Thymus (tissue), 11 donors: Measurements from ENCODE around the gene AUTS2. TPM values are rescaled to one million over a fixed set of nuclear protein-coding genes. Genes with fewer than 3 reads are reported as not detected.

Experiments used
- DNase-seq, 9 donors: peaks; one replicate each; pipeline ENCODE4 v3.0.0-alpha.2; 2013; ENCODE audit warnings: low spot score in 9 of 9, low read depth in 6 of 9, missing footprints in 1 of 9
- H3K27ac ChIP-seq, 2 donors: one replicate each; pipeline ENCODE4 v1.5.1; 2013; ENCODE audit warnings: control low read depth in 1 of 2, low read depth in 1 of 2, low read length in 1 of 2, mild to moderate bottlenecking in 1 of 2, moderate library complexity in 1 of 2
- H3K27me3 ChIP-seq, 2 donors: one replicate each; pipeline ENCODE4 v1.5.1; 2013; ENCODE audit warnings: low read length in 1 of 2; ENCODE audit not compliant: control insufficient read depth in 2 of 2, insufficient read depth in 1 of 2
- H3K36me3 ChIP-seq, 2 donors: one replicate each; pipeline ENCODE4 v1.5.1; 2013; ENCODE audit warnings: low read length in 1 of 2, mild to moderate bottlenecking in 1 of 2, moderate library complexity in 1 of 2; ENCODE audit not compliant: control insufficient read depth in 2 of 2, insufficient read depth in 2 of 2
- H3K4me1 ChIP-seq, 2 donors: one replicate each; pipeline ENCODE4 v1.5.1; 2013; ENCODE audit warnings: low read length in 2 of 2; ENCODE audit not compliant: control insufficient read depth in 2 of 2, insufficient read depth in 2 of 2
- H3K4me3 ChIP-seq, 2 donors: one replicate each; pipeline ENCODE4 v1.5.1; 2013; ENCODE audit warnings: low read length in 2 of 2, control low read depth in 1 of 2, mild to moderate bottlenecking in 1 of 2
- H3K9me3 ChIP-seq, 2 donors: one replicate each; pipeline ENCODE4 v1.5.1; 2013; ENCODE audit warnings: low read length in 1 of 2, mild to moderate bottlenecking in 1 of 2; ENCODE audit not compliant: control insufficient read depth in 2 of 2, insufficient read depth in 1 of 2
- WGBS: extraction: QIAGEN DNeasy Blood & Tissue Kit; methylation state at CpG from one replicate; pipeline ENCODE4 v1.1.7; 2013; 5-methylcytosine and 5-hydroxymethylcytosine counted together
- polyA plus RNA-seq: library from polyadenylated mRNA; stranded (reverse); fragments of 200-250 nt; gene quantifications from one replicate; pipeline ENCODE4 v1.2.3, GENCODE V29; 2013
- total RNA-seq: library from RNA; stranded (reverse); fragments of 120-200 nt; gene quantifications from one replicate; pipeline ENCODE4 v1.2.4, GENCODE V29; 2013
- donor health status: healthy.

Gene AUTS2
- total and polyA plus RNA-seq, 2 donors = 9.2 to 17.1 TPM

GRCh38 chr7:69791739-69792138 lies 193.5 kb downstream of the AUTS2 start:
- H3K27ac ChIP-seq = no peak overlapping the region
- 93% methylated on average over 1 of the region's 1 CpG for WGBS
- H3K4me3 ChIP-seq = no peak overlapping the region
- H3K27me3 ChIP-seq = no peaks in the 10 kb centered on the region
- H3K9me3 ChIP-seq = no peaks in the 10 kb centered on the region
- H3K36me3 ChIP-seq = no peaks in the 10 kb centered on the region
- DNase-seq = no peak
- H3K4me1 ChIP-seq = no peaks in the 10 kb centered on the region

- Histone ChIP-seq H3K27me3 (no peaks in the 10 kb centered on the region), H3K4me1 (no peaks in the 10 kb centered on the region), H3K4me3 (no peak overlapping the region), H3K36me3 (no peaks in the 10 kb centered on the region), H3K27ac (no peak overlapping the region), H3K9me3 (no peaks in the 10 kb centered on the region)
- 91% methylated on average over 5 of the region's 5 CpGs for WGBS
- DNase-seq = no peak
These were observed 197.7 kb downstream of the AUTS2 start for GRCh38 chr7:69795932-69796331.

GRCh38 chr7:69796416-69796815 lies 198.1 kb downstream of the AUTS2 start:
- no peak overlapping the region for H3K27ac ChIP-seq
- no peaks in the 10 kb centered on the region for H3K27me3 ChIP-seq
- no peak for DNase-seq
- H3K9me3 ChIP-seq = no peaks in the 10 kb centered on the region
- H3K36me3 ChIP-seq = no peaks in the 10 kb centered on the region
- WGBS = 98% methylated on average over 2 of the region's 2 CpGs
- no peaks in the 10 kb centered on the region for H3K4me1 ChIP-seq
- no peak overlapping the region for H3K4me3 ChIP-seq

GRCh38 chr7:69799048-69799697 lies 200.9 kb downstream of the AUTS2 start:
- Histone ChIP-seq H3K9me3 (no peaks in the 10 kb centered on the region), H3K4me1 (peaks cover 0 to 3% of the 10 kb centered on the region in 2 donors), H3K27ac (no peak overlapping the region), H3K36me3 (no peaks in the 10 kb centered on the region), H3K27me3 (no peaks in the 10 kb centered on the region), H3K4me3 (no peak overlapping the region)
- DNase-seq = no peak
- 93% methylated on average over 4 of the region's 4 CpGs for WGBS

DNA sequence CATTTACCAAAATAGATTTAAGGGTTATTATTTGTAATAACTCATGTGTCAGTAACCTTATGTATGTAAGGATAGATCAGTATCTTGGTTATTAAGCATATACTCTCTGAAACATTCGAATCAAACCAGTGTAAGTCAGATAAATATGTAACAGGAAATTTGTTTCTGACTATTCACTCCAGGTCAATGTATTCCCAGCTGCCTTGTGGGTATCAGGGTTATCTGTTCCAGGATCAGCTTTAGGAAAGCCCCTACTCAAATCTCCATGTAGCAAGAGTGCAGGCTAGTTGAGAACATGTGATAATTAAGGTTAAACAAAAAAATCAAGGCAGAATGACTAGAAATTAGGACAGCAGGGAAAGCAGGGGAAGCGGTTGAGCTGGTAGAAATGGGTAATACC lies 201.7 kb downstream of the AUTS2 start:
- no peak overlapping the region for H3K27ac ChIP-seq
- 86% methylated on average over 2 of the region's 2 CpGs for WGBS
- no peak overlapping the region for H3K4me3 ChIP-seq
- H3K9me3 ChIP-seq = no peaks in the 10 kb centered on the region
- DNase-seq = no peak
- no peaks in the 10 kb centered on the region for H3K27me3 ChIP-seq
- H3K36me3 ChIP-seq = no peaks in the 10 kb centered on the region
- H3K4me1 ChIP-seq = peaks cover 0 to 3% of the 10 kb centered on the region in 2 donors

- H3K27me3 ChIP-seq = no peaks in the 10 kb centered on the region
- H3K9me3 ChIP-seq = no peaks in the 10 kb centered on the region
- DNase-seq = no peak
- no peak overlapping the region for H3K4me3 ChIP-seq
- peaks cover 0 to 3% of the 10 kb centered on the region in 2 donors for H3K4me1 ChIP-seq
- no peaks in the 10 kb centered on the region for H3K36me3 ChIP-seq
- H3K27ac ChIP-seq = no peak overlapping the region
These were observed 202.2 kb downstream of the AUTS2 start for GRCh38 chr7:69800495-69800894.

DNA sequence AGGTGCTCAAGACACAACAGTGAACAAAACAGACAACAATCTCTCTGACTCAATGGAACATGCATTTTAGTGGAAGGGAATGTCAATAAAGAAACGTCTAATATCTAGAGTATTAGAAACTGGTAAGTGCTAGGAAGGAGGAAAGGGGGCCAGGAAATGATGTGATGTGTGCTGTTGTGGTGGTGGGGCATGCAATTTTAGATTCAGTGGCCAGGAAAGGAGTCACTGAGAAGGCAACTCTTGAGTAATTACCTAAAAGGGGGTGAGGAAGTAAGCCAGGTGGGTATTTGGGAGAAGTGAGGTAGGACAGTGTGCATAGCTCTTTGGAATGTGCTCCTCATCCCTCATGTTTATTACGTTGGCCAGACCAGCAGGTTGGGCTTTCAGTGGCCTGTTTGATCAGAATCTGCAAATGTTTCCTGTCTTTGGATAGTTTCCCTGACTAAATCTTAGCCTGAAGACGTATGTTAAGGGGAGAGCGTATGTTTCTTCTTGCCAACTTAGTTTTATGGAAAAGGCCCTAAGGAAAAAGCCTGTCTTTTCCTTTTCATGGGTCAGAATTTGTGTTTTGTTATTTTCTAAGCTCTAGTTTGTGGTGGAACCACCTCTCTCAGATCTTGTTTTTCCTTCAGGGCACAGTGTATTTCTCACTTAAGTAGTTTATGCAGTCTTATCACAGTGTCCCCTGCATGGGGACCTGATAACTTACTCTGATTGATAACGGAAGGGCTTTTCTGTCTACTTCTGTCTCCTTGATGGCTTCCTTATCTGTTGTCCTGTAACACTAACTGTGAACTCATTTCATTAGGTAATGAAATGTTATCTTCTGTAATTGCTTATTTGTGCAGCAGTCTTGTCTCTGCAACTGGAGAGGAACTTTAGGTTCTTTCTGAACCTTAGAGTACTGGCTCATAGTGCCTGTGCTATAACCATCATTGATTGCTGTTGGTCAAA lies 203.7 kb downstream of the AUTS2 start:
- Histone ChIP-seq H3K9me3 (no peaks in the 10 kb centered on the region), H3K4me3 (no peak overlapping the region), H3K4me1 (peaks cover 0 to 3% of the 10 kb centered on the region in 2 donors), H3K36me3 (no peaks in the 10 kb centered on the region), H3K27me3 (no peaks in the 10 kb centered on the region), H3K27ac (no peak overlapping the region)
- DNase-seq = no peak
- WGBS = 93% methylated on average over 5 of the region's 5 CpGs

GRCh38 chr7:69803699-69804516 lies 205.6 kb downstream of the AUTS2 start:
- whole genome bisulfite sequencing = 96% methylated on average over 5 of the region's 5 CpGs
- Histone ChIP-seq H3K36me3 (no peaks in the 10 kb centered on the region), H3K4me3 (no peak overlapping the region), H3K27me3 (no peaks in the 10 kb centered on the region), H3K27ac (no peak overlapping the region), H3K4me1 (peaks cover 0 to 3% of the 10 kb centered on the region in 2 donors), H3K9me3 (no peaks in the 10 kb centered on the region)
- DNase-seq = no peak

DNA sequence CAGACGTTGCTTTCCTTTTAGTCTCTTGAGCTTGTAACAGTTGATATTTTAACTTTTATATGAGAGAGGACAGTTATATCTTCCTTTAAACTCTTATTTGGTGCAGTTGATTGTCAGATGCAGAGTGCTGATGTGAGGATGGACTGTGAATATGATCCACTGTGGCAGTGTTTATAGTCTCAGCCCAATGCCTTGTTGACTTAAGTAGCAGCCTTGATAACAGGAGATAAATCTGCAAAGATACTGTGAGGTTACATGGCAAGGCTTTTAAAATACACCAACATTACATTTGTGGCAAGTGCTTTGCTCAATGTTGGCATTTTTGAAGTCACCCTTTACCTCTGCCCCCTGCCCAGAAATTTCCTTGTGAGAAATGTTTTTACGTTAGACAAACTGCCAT lies 206.7 kb downstream of the AUTS2 start:
- 74% methylated on average over 2 of the region's 2 CpGs for WGBS
- Histone ChIP-seq H3K4me3 (no peak overlapping the region), H3K27me3 (no peaks in the 10 kb centered on the region), H3K27ac (no peak overlapping the region), H3K36me3 (no peaks in the 10 kb centered on the region), H3K4me1 (peaks cover 0 to 3% of the 10 kb centered on the region in 2 donors), H3K9me3 (no peaks in the 10 kb centered on the region)
- DNase-seq = no peak
